SU-DHL-6 (cell line): Measurements from ENCODE around the gene DNAH9.

Source experiments
- CTCF ChIP-seq: fragments of 200-600 bp; sonication (generic); IDR thresholded peaks from one replicate; pipeline ENCODE4 v1.5.1; 2017; ENCODE audit warnings: antibody characterized with exemption, mild to moderate bottlenecking, low read length, moderate library complexity; ENCODE audit not compliant: insufficient read depth, poor library complexity, severe bottlenecking
- EZH2phosphoT487 ChIP-seq: fragments of 200-600 bp; sonication (generic), shearing (Covaris generic); conservative IDR thresholded peaks from 2 replicates; pipeline ENCODE4 v1.6.1; 2018; ENCODE audit warnings: mild to moderate bottlenecking, antibody characterized with exemption, low read length, moderate library complexity, mixed read lengths

GRCh38 chr17:11922638-11923037 lies 324.4 kb downstream of the DNAH9 start:
- no peak for TF ChIP-seq EZH2phosphoT487
- no peak for TF ChIP-seq CTCF
